SK-N-DZ (cell line): Measurements from ENCODE around the gene SMC5. TPM values are rescaled to one million over a fixed set of nuclear protein-coding genes. Genes with fewer than 3 reads are reported as not detected.
"Not testable (repeated sequence)": the region's sequence is repeated elsewhere in the genome, so short reads cannot be mapped to it uniquely, and the experiment has no call there.

Source experiments
- DNase-seq: peaks from one replicate; pipeline ENCODE4 v3.0.0-alpha.2; 2015; ENCODE audit warnings: low spot score
- polyA plus RNA-seq, 2 experiments: library from polyadenylated mRNA; depleted of rRNA; stranded (reverse); fragments of >200 nt; gene quantifications; 2 replicates each; pipeline ENCODE4 v1.2.3, GENCODE V29; 2014

Gene SMC5
- polyA plus RNA-seq (2014; cell fraction: cytosol; rRNA removed), result 29.5 and 37.5 TPM in 2 replicates
- polyA plus RNA-seq (2014; cell fraction: nucleus; rRNA removed), result 74.8 and 94.7 TPM in 2 replicates

GRCh38 chr9:70258692-70259511 lies at the start of gene SMC5:
SMC5 (plus strand) TSS chr9:70258978; CDS start chr9:70259079, 101 bp downstream.
- peak; percentile 93 for DNase-seq

- no peak for DNase-seq
Observed at GRCh38 chr9:70217029-70217428, 41.7 kb upstream of the SMC5 start.

GRCh38 chr9:70218767-70219166 lies 40.0 kb upstream of the SMC5 start:
- DNase-seq, result no peak

- peak; percentile 31 for DNase-seq
Observed at GRCh38 chr9:70220216-70220615, 38.6 kb upstream of the SMC5 start.

- no peak for DNase-seq
Observed at GRCh38 chr9:70222354-70222753, 36.4 kb upstream of the SMC5 start.

- DNase-seq, result no peak
Observed at GRCh38 chr9:70228118-70228517, 30.7 kb upstream of the SMC5 start.

GRCh38 chr9:70228611-70229010 lies 30.2 kb upstream of the SMC5 start:
- DNase-seq, result no peak

GRCh38 chr9:70229026-70229425 lies 29.8 kb upstream of the SMC5 start:
- DNase-seq, result peak; percentile 18

- DNase-seq, result peak; percentile 50
Observed at GRCh38 chr9:70229579-70229978, 29.2 kb upstream of the SMC5 start.

GRCh38 chr9:70232476-70232875 lies 26.3 kb upstream of the SMC5 start:
- DNase-seq, result no peak

- DNase-seq, result not testable (repeated sequence)
Observed at GRCh38 chr9:70234208-70234607, 24.6 kb upstream of the SMC5 start.

- not testable (repeated sequence) for DNase-seq
Observed at GRCh38 chr9:70245952-70246351, 12.8 kb upstream of the SMC5 start.

GRCh38 chr9:70250221-70250620 lies 8.6 kb upstream of the SMC5 start:
- no peak for DNase-seq

- DNase-seq, result no peak
Observed at GRCh38 chr9:70255486-70255885, 3.3 kb upstream of the SMC5 start.

GRCh38 chr9:70256123-70256551 lies 2.6 kb upstream of the SMC5 start:
- DNase-seq, result no peak

- no peak for DNase-seq
Observed at GRCh38 chr9:70257502-70257901, 1.3 kb upstream of the SMC5 start.

- DNase-seq, result peak; percentile 52
Observed at GRCh38 chr9:70257991-70258691, 637 bp upstream of the SMC5 start.

- DNase-seq, result no peak
Observed at GRCh38 chr9:70259512-70259802, 679 bp downstream of the SMC5 start.

GRCh38 chr9:70260007-70260443 lies 1.2 kb downstream of the SMC5 start:
- DNase-seq, result peak; percentile 16

- no peak for DNase-seq
Observed at GRCh38 chr9:70260606-70261005, 1.8 kb downstream of the SMC5 start.

- DNase-seq, result no peak
Observed at GRCh38 chr9:70261131-70261870, 2.5 kb downstream of the SMC5 start.

- no peak for DNase-seq
Observed at GRCh38 chr9:70262366-70262765, 3.6 kb downstream of the SMC5 start.
